D721Med (cell line): ENCODE data around the gene TNK2.

Experiments
- DNase-seq: peaks from one replicate; pipeline ENCODE4 v3.0.0; 2011; ENCODE audit warnings: low spot score; ENCODE audit not compliant: insufficient read length
- FAIRE-seq: peaks from 2 replicates; lab custom pipeline; 2011; peaks lifted over from hg19 to GRCh38; lab: Jason Lieb, UNC
- CTCF ChIP-seq: IDR thresholded peaks from 2 replicates; pipeline ENCODE4 v1.5.1; 2012; ENCODE audit warnings: mild to moderate bottlenecking, control low read depth; ENCODE audit not compliant: insufficient read depth; ENCODE audit errors: missing control alignments

The TNK2 gene

GRCh38 chr3:195884691-195885035 is 23.7 kb downstream of the TNK2 start:
- no peak for TF ChIP-seq CTCF
- no peak for FAIRE-seq
- no peak for DNase-seq

- DNase-seq: no peak
These were observed 24.6 kb downstream of the TNK2 start for GRCh38 chr3:195883801-195884200.

GRCh38 chr3:195883160-195883559 is 25.2 kb downstream of the TNK2 start:
- no peak for DNase-seq
- no peak for FAIRE-seq
- no peak for TF ChIP-seq CTCF

More at GRCh38 chr3:195883801-195884200, 24.6 kb downstream of the TNK2 start:
- FAIRE-seq: no peak
- TF ChIP-seq CTCF: no peak

GRCh38 chr3:195882002-195882441 is 26.3 kb downstream of the TNK2 start:
- DNase-seq (no peak), FAIRE-seq (no peak)
- TF ChIP-seq CTCF: no peak

GRCh38 chr3:195881276-195881988 is 26.9 kb downstream of the TNK2 start:
- DNase-seq (no peak), FAIRE-seq (no peak)
- no peak for TF ChIP-seq CTCF

GRCh38 chr3:195880037-195880431 is 28.3 kb downstream of the TNK2 start:
- DNase-seq (no peak), FAIRE-seq (no peak)
- no peak for TF ChIP-seq CTCF

- DNase-seq (no peak), FAIRE-seq (no peak)
- TF ChIP-seq CTCF: no peak
These were observed 28.8 kb downstream of the TNK2 start for GRCh38 chr3:195879416-195880036.
